GM23248 (cell line): ENCODE results near the gene RARA. TPM values are rescaled to one million over a fixed set of nuclear protein-coding genes. Genes with fewer than 3 reads are reported as not detected.
"Not testable (repeated sequence)": the region's sequence is repeated elsewhere in the genome, so short reads cannot be mapped to it uniquely, and the experiment has no call there.

Experiments
- DNase-seq: peaks from one replicate; pipeline ENCODE4 v3.0.0-alpha.2; 2015
- H2AFZ ChIP-seq: fragments of 200-600 bp; sonication (generic); 2 replicates; pipeline ENCODE4 v1.6.1; 2016; ENCODE audit warnings: antibody characterized with exemption
- H3F3A ChIP-seq: fragments of 200-600 bp; sonication (generic); 2 replicates; pipeline ENCODE4 v1.6.1; 2016; ENCODE audit warnings: mild to moderate bottlenecking, antibody characterized with exemption, mixed run types; ENCODE audit not compliant: insufficient read depth
- H3K27ac ChIP-seq: fragments of 200-600 bp; sonication (generic); 2 replicates; pipeline ENCODE4 v1.5.1; 2016; ENCODE audit warnings: mild to moderate bottlenecking
- H3K27me3 ChIP-seq: fragments of 200-600 bp; sonication (generic); replicated peaks from 2 replicates; pipeline ENCODE4 v1.6.1; 2016; ENCODE audit warnings: mild to moderate bottlenecking; ENCODE audit not compliant: insufficient read depth
- H3K36me3 ChIP-seq: fragments of 200-600 bp; sonication (generic); 2 replicates; pipeline ENCODE4 v1.6.1; 2016; ENCODE audit warnings: low read depth, mild to moderate bottlenecking
- H3K4me1 ChIP-seq: fragments of 200-600 bp; sonication (generic); 2 replicates; pipeline ENCODE4 v1.6.1; 2016; ENCODE audit warnings: mild to moderate bottlenecking; ENCODE audit not compliant: insufficient read depth
- H3K4me2 ChIP-seq: fragments of 200-600 bp; sonication (generic); one replicate; pipeline ENCODE4 v1.6.1; 2016; ENCODE audit warnings: mild to moderate bottlenecking; ENCODE audit not compliant: unreplicated experiment
- H3K4me3 ChIP-seq: fragments of 200-600 bp; sonication (generic); 2 replicates; pipeline ENCODE4 v1.5.1; 2016; ENCODE audit warnings: mild to moderate bottlenecking
- H3K79me2 ChIP-seq: fragments of 200-600 bp; sonication (generic); 2 replicates; pipeline ENCODE4 v1.6.1; 2016; ENCODE audit warnings: mild to moderate bottlenecking; ENCODE audit not compliant: insufficient read depth
- H3K9ac ChIP-seq: fragments of 200-600 bp; sonication (generic); 2 replicates; pipeline ENCODE4 v1.6.1; 2016; ENCODE audit warnings: mild to moderate bottlenecking
- H3K9me2 ChIP-seq: fragments of 200-600 bp; sonication (generic); 2 replicates; pipeline ENCODE4 v1.6.1; 2016; ENCODE audit warnings: mixed run types, mild to moderate bottlenecking, moderate library complexity; ENCODE audit not compliant: insufficient read depth
- H3K9me3 ChIP-seq: fragments of 200-600 bp; sonication (generic); one replicate; pipeline ENCODE4 v1.6.1; 2017; ENCODE audit warnings: low read depth
- H4K20me1 ChIP-seq: fragments of 200-600 bp; sonication (generic); 2 replicates; pipeline ENCODE4 v1.6.0; 2016; ENCODE audit not compliant: insufficient read depth
- EZH2 ChIP-seq: fragments of 200-600 bp; sonication (generic); IDR thresholded peaks from 2 replicates; pipeline ENCODE4 v1.6.1; 2018; ENCODE audit warnings: antibody characterized with exemption, mild to moderate bottlenecking; ENCODE audit not compliant: insufficient read depth, poor library complexity, severe bottlenecking
- EZH2phosphoT487 ChIP-seq: fragments of 200-600 bp; sonication (generic); IDR thresholded peaks from 2 replicates; pipeline ENCODE4 v1.6.1; 2018; ENCODE audit warnings: antibody characterized with exemption, moderate library complexity, mild to moderate bottlenecking, low read depth; ENCODE audit not compliant: insufficient read depth
- WGBS, 2 experiments: methylation state at CpG; one replicate each; pipeline ENCODE4 v1.1.6; 2015 to 2017; ENCODE audit warnings: low lambda C conversion rate in 2 of 2, low coverage in 1 of 2; ENCODE audit errors: missing lambda C conversion rate in 2 of 2; 5-methylcytosine and 5-hydroxymethylcytosine counted together
- in situ Hi-C: fragments of 300-500 bp; cut with MboI; formaldehyde crosslinking; loops from 2 replicates; pipeline ENCODE4 v1.15.0; 2020
- polyA plus RNA-seq: library from polyadenylated mRNA; unstranded; fragments of >200 nt; fragmentation: Nextera tagmentation; extraction: Ambion mirVana; gene quantifications from 2 replicates; pipeline ENCODE4 v1.2.1, GENCODE V29; 2016
- total RNA-seq: library from RNA; depleted of rRNA; stranded (reverse); fragments of >200 nt; shearing (Covaris generic); gene quantifications from 2 replicates; pipeline ENCODE4 v1.2.3, GENCODE V29; 2014

Gene RARA
- total and polyA plus RNA-seq, 2 experiments from 2014 or later = 23.7 to 38.9 TPM

DNA sequence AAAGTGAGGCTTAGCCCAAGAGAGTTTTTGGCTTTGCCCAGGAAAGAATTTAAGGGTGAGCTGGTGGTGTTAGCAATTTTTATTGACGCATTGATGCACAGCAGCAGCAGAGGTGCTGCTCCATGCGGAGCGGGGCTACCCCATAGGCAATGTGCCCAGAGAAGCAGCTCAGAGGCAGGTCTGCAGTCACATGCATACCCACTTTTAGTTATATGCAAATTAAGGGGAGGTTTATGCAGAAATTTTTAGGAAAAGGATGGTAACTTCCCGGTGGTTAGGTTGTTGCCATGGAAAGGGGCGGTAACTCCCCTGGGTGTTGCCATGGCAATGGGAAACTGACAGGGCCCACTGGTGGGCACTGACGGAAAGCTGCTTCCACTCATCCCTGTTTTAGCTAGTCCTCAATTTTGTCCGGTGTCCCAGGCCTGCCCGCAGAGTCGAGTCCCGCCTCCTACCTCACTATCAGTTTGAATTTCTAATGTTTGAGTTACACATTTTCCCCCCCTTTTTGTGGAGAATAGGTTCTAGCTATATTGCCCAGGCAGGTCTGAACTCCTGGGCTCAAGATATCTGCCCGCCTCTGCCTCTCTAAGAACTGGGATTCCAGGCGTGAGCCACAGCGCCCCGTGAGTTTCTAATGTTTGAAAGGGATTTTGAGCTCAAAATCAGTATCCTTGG, 66.0 kb downstream of the RARA start:
- Histone ChIP-seq H3K9me3 (no peaks in the 10 kb centered on the region), H4K20me1 (no peaks in the 10 kb centered on the region), H3F3A (no peaks in the 10 kb centered on the region), H3K4me2 (no peak overlapping the region), H3K79me2 (no peaks in the 10 kb centered on the region), H3K36me3 (no peaks in the 10 kb centered on the region), H3K27ac (no peak overlapping the region), H3K9ac (no peak overlapping the region), H2AFZ (no peak overlapping the region), H3K4me1 (no peaks in the 10 kb centered on the region), H3K27me3 (no peaks in the 10 kb centered on the region), H3K4me3 (no peak overlapping the region), H3K9me2 (no peaks in the 10 kb centered on the region)
- TF ChIP-seq EZH2phosphoT487 (no peak), EZH2 (no peak)
- no peak for DNase-seq
- in situ Hi-C loops = loop anchor here (25.0 kb wide), 1 partner anchor 412 kb away; the partner anchor contains the start of genes KRT27 and KRT28
- WGBS, 2 experiments = 77 to 79% methylated on average over 14 of the region's 14 CpGs

DNA sequence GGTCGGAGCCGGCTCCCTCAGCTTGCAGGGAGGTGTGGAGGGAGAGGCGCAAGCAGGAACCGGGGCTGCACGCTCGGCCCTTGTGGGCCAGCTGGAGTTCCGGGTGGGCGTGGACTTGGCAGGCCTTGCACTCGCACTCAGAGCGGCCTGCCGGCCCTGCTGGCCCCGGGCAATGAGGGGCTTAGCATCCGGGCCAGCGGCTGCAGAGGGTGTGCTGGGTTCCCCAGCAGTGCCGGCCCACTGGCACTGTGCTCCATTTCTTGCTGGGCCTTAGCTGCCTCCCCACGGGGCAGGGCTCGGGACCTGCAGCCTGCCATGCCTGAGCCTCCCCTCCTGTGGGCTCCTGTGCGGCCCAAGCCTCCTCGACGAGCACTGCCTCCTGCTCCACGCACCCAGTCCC, 66.8 kb downstream of the RARA start:
- H3K9me2 ChIP-seq, H3K9ac ChIP-seq, H3K36me3 ChIP-seq, H3F3A ChIP-seq, H3K4me3 ChIP-seq, DNase-seq, in situ Hi-C loops, H3K27me3 ChIP-seq, H3K4me1 ChIP-seq, H3K4me2 ChIP-seq, H4K20me1 ChIP-seq, H3K27ac ChIP-seq, H3K9me3 ChIP-seq, H3K79me2 ChIP-seq, H2AFZ ChIP-seq: not testable (repeated sequence)
- WGBS, 2 experiments = 83% methylated on average over 15 to 21 of the region's 21 CpGs

DNA sequence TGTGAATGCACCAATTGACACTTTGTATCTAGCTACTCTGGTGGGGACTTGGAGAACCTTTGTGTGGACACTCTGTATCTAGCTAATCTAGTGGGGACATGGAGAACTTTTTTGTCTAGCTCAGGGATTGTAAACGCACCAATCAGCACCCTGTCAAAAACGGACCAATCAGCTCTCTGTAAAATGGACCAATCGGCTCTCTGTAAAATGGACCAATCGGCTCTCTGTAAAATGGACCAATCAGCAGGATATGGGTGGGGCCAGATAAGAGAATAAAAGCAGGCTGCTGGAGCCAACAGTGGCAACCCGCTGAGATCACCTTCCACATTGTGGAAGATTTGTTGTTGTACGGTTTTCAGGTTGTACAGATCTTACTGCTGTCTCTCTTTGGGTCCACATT, 67.6 kb downstream of the RARA start:
- H3K27me3 ChIP-seq, H3K27ac ChIP-seq, H3K4me2 ChIP-seq, H4K20me1 ChIP-seq, DNase-seq, H3K4me3 ChIP-seq, H3K9me3 ChIP-seq, H3K9me2 ChIP-seq, H3K4me1 ChIP-seq, H3K79me2 ChIP-seq, H3K36me3 ChIP-seq, H3K9ac ChIP-seq, in situ Hi-C loops, H3F3A ChIP-seq, H2AFZ ChIP-seq: not testable (repeated sequence)
- 82 to 85% methylated on average over 6 of the region's 6 CpGs for WGBS, 2 experiments

DNA sequence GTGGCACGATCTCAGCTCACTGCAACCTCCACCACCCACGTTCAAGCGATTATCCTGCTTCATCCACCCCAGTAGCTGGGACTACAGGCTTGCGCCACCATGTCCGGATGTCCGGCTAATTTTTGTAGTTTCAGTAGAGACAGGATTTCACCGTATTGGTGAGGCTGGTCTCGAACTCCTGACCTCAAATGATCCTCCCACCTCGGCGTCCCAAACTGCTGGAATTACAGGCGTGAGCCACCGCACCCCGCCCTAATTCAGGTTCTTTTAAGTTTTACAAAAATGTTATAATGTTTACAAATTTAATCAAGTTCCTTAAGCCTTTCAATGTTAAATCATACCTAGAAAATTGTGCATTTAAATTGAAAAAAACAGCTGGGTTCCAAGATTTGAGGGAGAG, 68.9 kb downstream of the RARA start:
- in situ Hi-C loops = no loop called here
- H3K4me2 ChIP-seq = no peak overlapping the region
- H3F3A ChIP-seq = no peaks in the 10 kb centered on the region
- no peak overlapping the region for H2AFZ ChIP-seq
- WGBS, 2 experiments = 76 to 78% methylated on average over 13 of the region's 13 CpGs
- H3K4me3 ChIP-seq = no peak overlapping the region
- H3K27ac ChIP-seq = no peak overlapping the region
- H3K9ac ChIP-seq = no peak overlapping the region
- no peak for TF ChIP-seq EZH2
- H4K20me1 ChIP-seq = no peaks in the 10 kb centered on the region
- no peaks in the 10 kb centered on the region for H3K27me3 ChIP-seq
- no peaks in the 10 kb centered on the region for H3K36me3 ChIP-seq
- H3K79me2 ChIP-seq = no peaks in the 10 kb centered on the region
- DNase-seq = no peak
- no peaks in the 10 kb centered on the region for H3K9me2 ChIP-seq
- no peaks in the 10 kb centered on the region for H3K4me1 ChIP-seq
- no peaks in the 10 kb centered on the region for H3K9me3 ChIP-seq

DNA sequence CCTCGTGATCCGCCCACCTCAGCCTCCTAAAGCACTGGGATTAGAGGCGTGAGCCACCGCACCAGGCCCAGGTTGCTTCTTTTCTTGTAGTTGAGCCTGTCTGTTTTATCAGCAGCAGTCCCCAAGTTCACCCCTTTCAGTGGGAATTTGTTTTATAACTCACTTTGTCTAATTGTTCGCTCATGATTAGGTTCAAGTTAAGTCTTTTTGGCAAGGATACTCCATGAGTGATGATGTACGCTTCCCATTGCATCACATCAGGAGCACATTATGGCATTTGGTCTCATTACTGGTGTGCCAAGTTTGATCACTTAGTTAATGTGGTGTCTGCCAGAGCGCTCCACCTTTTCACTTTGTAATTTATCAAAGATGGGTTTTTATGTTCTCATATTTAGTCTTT, 70.0 kb downstream of the RARA start:
- no peak for TF ChIP-seq EZH2phosphoT487
- TF ChIP-seq EZH2 = no peak
- Histone ChIP-seq H3K4me1 (no peaks in the 10 kb centered on the region), H3F3A (no peaks in the 10 kb centered on the region), H3K4me3 (no peak overlapping the region), H3K79me2 (no peaks in the 10 kb centered on the region), H2AFZ (no peak overlapping the region), H3K9me3 (no peaks in the 10 kb centered on the region), H3K9ac (no peak overlapping the region), H3K36me3 (no peaks in the 10 kb centered on the region), H3K27me3 (no peaks in the 10 kb centered on the region), H3K27ac (no peak overlapping the region), H3K4me2 (no peak overlapping the region), H3K9me2 (no peaks in the 10 kb centered on the region), H4K20me1 (no peaks in the 10 kb centered on the region)
- 83 to 89% methylated on average over 7 of the region's 7 CpGs for WGBS, 2 experiments
- in situ Hi-C loops = no loop called here
- DNase-seq = no peak
